Measurements from ENCODE around the gene ADCK1.
"Not testable (repeated sequence)": the region's sequence is repeated elsewhere in the genome, so short reads cannot be mapped to it uniquely, and the experiment has no call there.

ADCK1 gene

GRCh38 chr14:77955816-77956484 is 156.0 kb downstream of the ADCK1 start:
- DNase-seq (ENCODE audit: low spot score) = no peak

- DNase-seq (ENCODE audit: low spot score) = not testable (repeated sequence)
Observed at GRCh38 chr14:77959686-77960085, 159.8 kb downstream of the ADCK1 start.

GRCh38 chr14:77961847-77962580 is 162.1 kb downstream of the ADCK1 start:
- DNase-seq (ENCODE audit: low spot score) = no peak

- no peak for DNase-seq (ENCODE audit: low spot score)
Observed at GRCh38 chr14:77962731-77963520, 163.0 kb downstream of the ADCK1 start.

- DNase-seq (ENCODE audit: low spot score) = no peak
Observed at GRCh38 chr14:77964586-77964985, 164.7 kb downstream of the ADCK1 start.

- no peak for DNase-seq (ENCODE audit: low spot score)
Observed at GRCh38 chr14:77965050-77965449, 165.1 kb downstream of the ADCK1 start.

- DNase-seq (ENCODE audit: low spot score) = peak; percentile 55
Observed at GRCh38 chr14:77965919-77966435, 166.1 kb downstream of the ADCK1 start.

- DNase-seq (ENCODE audit: low spot score) = no peak
Observed at GRCh38 chr14:77967110-77967509, 167.2 kb downstream of the ADCK1 start.

- DNase-seq (ENCODE audit: low spot score) = no peak
Observed at GRCh38 chr14:77970646-77971045, 170.7 kb downstream of the ADCK1 start.

- DNase-seq (ENCODE audit: low spot score) = no peak
Observed at GRCh38 chr14:77973246-77973645, 173.3 kb downstream of the ADCK1 start.

GRCh38 chr14:77976591-77976990 is 176.7 kb downstream of the ADCK1 start:
- DNase-seq (ENCODE audit: low spot score) = no peak

- DNase-seq (ENCODE audit: low spot score) = no peak
Observed at GRCh38 chr14:77979171-77979570, 179.3 kb downstream of the ADCK1 start.

- peak; percentile 52 for DNase-seq (ENCODE audit: low spot score)
Observed at GRCh38 chr14:77979666-77980351, 179.9 kb downstream of the ADCK1 start.

- DNase-seq (ENCODE audit: low spot score) = no peak
Observed at GRCh38 chr14:77980475-77981321, 180.8 kb downstream of the ADCK1 start.
